HG02759 (cell line): Measurements from ENCODE around the gene ST3GAL2.
A peak's percentile ranks its signal among the peaks of the same experiment; 100 is the strongest.

Experiments used
- ATAC-seq: cut with Tn5 transposase; IDR thresholded peaks from one replicate; pipeline ENCODE4 v1.9.1; 2021; ENCODE audit warnings: mild to moderate bottlenecking, moderate library complexity; ENCODE audit not compliant: unreplicated experiment

Gene ST3GAL2

GRCh38 chr16:70438969-70439862 lies at the start of gene ST3GAL2:
Gene ST3GAL2, minus strand, starts transcription at chr16:70439100. Its CDS starts 40,570 bp downstream, at chr16:70398530.
- peak; percentile 88 for ATAC-seq

- no peak for ATAC-seq
Observed at GRCh38 chr16:70484867-70485266, 46.0 kb upstream of the ST3GAL2 start.

- ATAC-seq: peak; percentile 67
Observed at GRCh38 chr16:70483426-70483825, 44.5 kb upstream of the ST3GAL2 start.

- no peak for ATAC-seq
Observed at GRCh38 chr16:70482624-70483023, 43.7 kb upstream of the ST3GAL2 start.

- ATAC-seq: no peak
Observed at GRCh38 chr16:70481929-70482536, 43.1 kb upstream of the ST3GAL2 start.

- ATAC-seq: no peak
Observed at GRCh38 chr16:70480127-70481105, 41.5 kb upstream of the ST3GAL2 start.

GRCh38 chr16:70478912-70479341 lies 40.0 kb upstream of the ST3GAL2 start:
- ATAC-seq: no peak

GRCh38 chr16:70478169-70478568 lies 39.3 kb upstream of the ST3GAL2 start:
- ATAC-seq: no peak

- ATAC-seq: peak; percentile 88
Observed at GRCh38 chr16:70476272-70477020, 37.5 kb upstream of the ST3GAL2 start.

GRCh38 chr16:70475054-70475871 lies 36.4 kb upstream of the ST3GAL2 start:
- no peak for ATAC-seq

- no peak for ATAC-seq
Observed at GRCh38 chr16:70474320-70475053, 35.6 kb upstream of the ST3GAL2 start.

- no peak for ATAC-seq
Observed at GRCh38 chr16:70473446-70474319, 34.8 kb upstream of the ST3GAL2 start.

GRCh38 chr16:70472786-70473433 lies 34.0 kb upstream of the ST3GAL2 start:
- ATAC-seq: no peak

- ATAC-seq: no peak
Observed at GRCh38 chr16:70470927-70471341, 32.0 kb upstream of the ST3GAL2 start.

- ATAC-seq: no peak
Observed at GRCh38 chr16:70470141-70470926, 31.4 kb upstream of the ST3GAL2 start.

GRCh38 chr16:70468776-70469525 lies 30.1 kb upstream of the ST3GAL2 start:
- ATAC-seq: no peak
